ENCODE data around the gene ENSA.
"Not testable (repeated sequence)": the region's sequence is repeated elsewhere in the genome, so short reads cannot be mapped to it uniquely, and the experiment has no call there.

The ENSA gene

GRCh38 chr1:150580966-150581365 is 48.4 kb downstream of the ENSA start:
- not testable (repeated sequence) for DNase-seq (ENCODE audit: low read depth)

GRCh38 chr1:150579945-150580642 is 49.3 kb downstream of the ENSA start:
- DNase-seq (ENCODE audit: low read depth): no peak

GRCh38 chr1:150579110-150579944 is 50.1 kb downstream of the ENSA start, which contains the start of gene MCL1:
Gene MCL1 (minus strand): TSS chr1:150579610. CDS start chr1:150579530, 80 bp downstream.
- DNase-seq (ENCODE audit: low read depth): no peak

GRCh38 chr1:150578272-150579109 is 50.9 kb downstream of the ENSA start:
- DNase-seq (ENCODE audit: low read depth): peak; percentile 87

GRCh38 chr1:150577557-150578271 is 51.7 kb downstream of the ENSA start:
- no peak for DNase-seq (ENCODE audit: low read depth)

GRCh38 chr1:150576794-150577556 is 52.4 kb downstream of the ENSA start:
- DNase-seq (ENCODE audit: low read depth): no peak

GRCh38 chr1:150576367-150576711 is 53.1 kb downstream of the ENSA start:
- no peak for DNase-seq (ENCODE audit: low read depth)

GRCh38 chr1:150575518-150576366 is 53.7 kb downstream of the ENSA start:
- no peak for DNase-seq (ENCODE audit: low read depth)

GRCh38 chr1:150575072-150575489 is 54.3 kb downstream of the ENSA start:
- no peak for DNase-seq (ENCODE audit: low read depth)

- DNase-seq (ENCODE audit: low read depth): no peak
Observed at GRCh38 chr1:150574260-150575071, 54.9 kb downstream of the ENSA start.

GRCh38 chr1:150573648-150574071 is 55.8 kb downstream of the ENSA start:
- not testable (repeated sequence) for DNase-seq (ENCODE audit: low read depth)

GRCh38 chr1:150572918-150573647 is 56.3 kb downstream of the ENSA start:
- no peak for DNase-seq (ENCODE audit: low read depth)

Data from HS-27A (cell line).